ENCODE results near the gene C12orf42. TPM values are rescaled to one million over a fixed set of nuclear protein-coding genes. Genes with fewer than 3 reads are reported as not detected.

Gene C12orf42
- total and polyA plus RNA-seq, 8 donors, result not detected

DNA sequence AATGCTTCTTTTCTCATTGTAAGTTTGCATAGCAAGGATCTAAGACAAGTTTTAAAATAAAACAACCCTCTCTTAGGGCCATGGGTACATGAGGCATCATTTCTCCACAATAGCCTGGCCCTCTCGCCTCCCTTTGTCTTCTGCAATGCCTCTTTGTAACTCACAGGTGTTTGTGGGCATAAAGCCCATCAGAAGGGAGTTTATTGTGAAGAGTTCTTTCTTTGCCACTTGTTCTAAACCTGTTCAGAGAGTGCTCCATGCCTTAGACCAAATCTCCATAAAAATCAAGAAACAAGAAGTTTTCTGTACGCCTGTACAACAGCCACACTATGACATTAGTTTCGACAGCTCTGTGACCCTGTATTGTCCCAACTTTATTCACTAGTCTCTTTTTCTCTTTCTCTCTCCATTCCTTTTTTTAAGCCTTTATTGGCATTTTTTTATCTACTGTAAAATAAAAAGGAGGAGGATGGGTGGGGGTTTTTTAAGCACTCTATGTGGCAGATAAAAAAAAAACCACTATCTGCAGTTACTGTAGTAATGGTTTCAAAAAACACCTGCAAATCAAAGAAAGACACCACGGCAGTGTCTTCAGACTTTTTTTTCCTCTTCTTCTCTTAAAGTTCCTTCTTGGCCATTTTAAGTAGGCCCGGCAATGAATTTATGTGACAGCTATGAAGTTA is 1.6 kb downstream of the C12orf42 start:
- 72 to 85% (median 78%) methylated on average over 5 of the region's 5 CpGs for WGBS, 5 donors
- intact Hi-C loops (cut with DNase I; ENCODE audit: low total_unique reads), result no loop called here
- Histone ChIP-seq H3K4me3 (no peak overlapping the region), H3K27ac (no peak overlapping the region), H3K9me3 (no peaks in the 10 kb centered on the region), H3K27me3 (peaks cover 7 to 55% (median 27%) of the 10 kb centered on the region in 3 donors), H3K36me3 (no peaks in the 10 kb centered on the region), H3K4me1 (peaks cover 4 to 17% (median 16%) of the 10 kb centered on the region in 4 donors)
- no peak for DNase-seq
- no peak for TF ChIP-seq EP300 (IDR thresholded peaks at IDR 0.05)
- TF ChIP-seq, protein P1, sequence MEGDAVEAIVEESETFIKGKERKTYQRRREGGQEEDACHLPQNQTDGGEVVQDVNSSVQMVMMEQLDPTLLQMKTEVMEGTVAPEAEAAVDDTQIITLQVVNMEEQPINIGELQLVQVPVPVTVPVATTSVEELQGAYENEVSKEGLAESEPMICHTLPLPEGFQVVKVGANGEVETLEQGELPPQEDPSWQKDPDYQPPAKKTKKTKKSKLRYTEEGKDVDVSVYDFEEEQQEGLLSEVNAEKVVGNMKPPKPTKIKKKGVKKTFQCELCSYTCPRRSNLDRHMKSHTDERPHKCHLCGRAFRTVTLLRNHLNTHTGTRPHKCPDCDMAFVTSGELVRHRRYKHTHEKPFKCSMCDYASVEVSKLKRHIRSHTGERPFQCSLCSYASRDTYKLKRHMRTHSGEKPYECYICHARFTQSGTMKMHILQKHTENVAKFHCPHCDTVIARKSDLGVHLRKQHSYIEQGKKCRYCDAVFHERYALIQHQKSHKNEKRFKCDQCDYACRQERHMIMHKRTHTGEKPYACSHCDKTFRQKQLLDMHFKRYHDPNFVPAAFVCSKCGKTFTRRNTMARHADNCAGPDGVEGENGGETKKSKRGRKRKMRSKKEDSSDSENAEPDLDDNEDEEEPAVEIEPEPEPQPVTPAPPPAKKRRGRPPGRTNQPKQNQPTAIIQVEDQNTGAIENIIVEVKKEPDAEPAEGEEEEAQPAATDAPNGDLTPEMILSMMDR (IDR thresholded peaks at IDR 0.05), result no peak
- TF ChIP-seq POLR2AphosphoS5 (IDR thresholded peaks at IDR 0.05), result no peak
- no peak for TF ChIP-seq POLR2A (IDR thresholded peaks at IDR 0.05)

DNA sequence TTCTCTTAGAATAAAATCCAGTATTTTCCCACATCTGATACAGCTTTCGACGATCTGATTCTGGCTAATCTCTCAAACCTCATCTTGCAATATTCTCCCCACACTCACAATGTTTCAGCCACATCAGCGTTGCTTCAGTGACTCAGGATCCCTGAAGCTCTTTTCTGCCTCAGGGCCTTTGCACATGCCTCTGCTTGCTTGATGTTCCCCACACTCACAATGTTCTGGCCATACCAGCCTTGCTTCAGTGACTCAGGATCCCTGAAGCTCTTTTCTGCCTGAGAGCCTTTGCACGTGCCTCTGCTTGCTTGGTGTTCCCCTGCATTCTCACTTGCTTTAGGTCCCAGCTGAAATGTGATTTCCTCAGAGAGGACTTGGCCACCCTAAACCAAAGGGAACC is 2.6 kb downstream of the C12orf42 start:
- H3K27me3 ChIP-seq, result peaks cover 7 to 55% (median 27%) of the 10 kb centered on the region in 3 donors
- intact Hi-C loops (cut with DNase I; ENCODE audit: low total_unique reads), result no loop called here

DNA sequence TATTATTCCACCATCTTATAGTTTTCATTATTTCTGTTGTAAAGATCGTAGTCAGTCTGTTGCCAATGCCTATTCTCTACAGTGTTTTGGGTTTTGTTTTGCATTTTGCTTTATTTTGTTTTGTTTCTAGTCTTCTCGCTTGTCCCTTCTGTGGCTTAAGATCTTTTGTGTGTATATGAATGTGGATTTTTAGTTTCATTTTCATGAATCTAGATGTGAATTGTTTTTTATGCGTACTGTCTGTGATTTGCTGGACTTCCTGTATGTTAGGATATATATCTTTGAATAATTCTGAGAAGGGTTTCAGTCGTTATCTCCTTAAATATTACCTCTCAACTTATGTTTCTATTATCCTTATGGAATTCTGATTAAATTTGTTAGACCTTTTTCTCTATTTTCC is 13.4 kb downstream of the C12orf42 start:
- 57 to 64% (median 62%) methylated on average over 4 of the region's 4 CpGs for WGBS, 5 donors
- Histone ChIP-seq H3K4me3 (no peak overlapping the region), H3K36me3 (no peaks in the 10 kb centered on the region), H3K27me3 (no peaks in the 10 kb centered on the region), H3K4me1 (no peaks in the 10 kb centered on the region), H3K9me3 (peaks cover 0 to 24% (median 13%) of the 10 kb centered on the region in 4 donors), H3K27ac (no peak overlapping the region)
- no peak for DNase-seq
- intact Hi-C loops (cut with DNase I; ENCODE audit: low total_unique reads), result no loop called here
- TF ChIP-seq POLR2AphosphoS5 (IDR thresholded peaks at IDR 0.05) (no peak), EP300 (IDR thresholded peaks at IDR 0.05) (no peak), POLR2A (IDR thresholded peaks at IDR 0.05) (no peak)
- TF ChIP-seq, protein P1 (IDR thresholded peaks at IDR 0.05), result no peak

More for the DNA sequence above, 2.6 kb downstream of the C12orf42 start:
- no peaks in the 10 kb centered on the region for H3K9me3 ChIP-seq
- H3K27ac ChIP-seq, result no peak overlapping the region
- no peaks in the 10 kb centered on the region for H3K36me3 ChIP-seq
- WGBS, 5 donors, result 87 to 95% (median 92%) methylated on average over 4 of the region's 4 CpGs
- H3K4me1 ChIP-seq, result peaks cover 4 to 17% (median 16%) of the 10 kb centered on the region in 4 donors
- DNase-seq, result no peak
- no peak overlapping the region for H3K4me3 ChIP-seq
- TF ChIP-seq POLR2A (IDR thresholded peaks at IDR 0.05) (no peak), POLR2AphosphoS5 (IDR thresholded peaks at IDR 0.05) (no peak), EP300 (IDR thresholded peaks at IDR 0.05) (no peak)
- TF ChIP-seq, protein P1 (IDR thresholded peaks at IDR 0.05), result no peak

DNA sequence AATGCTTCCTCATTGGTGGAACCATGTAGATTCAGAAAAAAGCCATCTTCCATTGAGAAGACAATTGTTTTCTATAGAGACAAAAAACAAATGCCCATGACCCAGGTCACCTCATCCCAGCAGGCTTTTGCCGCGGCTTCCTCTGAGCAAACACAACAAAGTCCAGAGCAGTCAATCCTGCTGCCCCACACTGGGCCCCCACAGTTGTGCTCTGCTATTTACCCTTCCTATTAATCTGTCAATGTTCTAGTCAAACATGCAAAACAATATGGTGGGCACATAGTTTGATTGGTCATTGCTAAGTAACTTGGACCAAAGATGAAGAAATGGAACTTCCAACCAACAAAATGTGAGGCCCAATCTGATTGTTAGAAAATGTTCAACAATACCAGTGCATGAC is 20.7 kb downstream of the C12orf42 start:
- H3K4me3 ChIP-seq, result no peak overlapping the region
- TF ChIP-seq POLR2A (IDR thresholded peaks at IDR 0.05) (no peak), EP300 (IDR thresholded peaks at IDR 0.05) (no peak), POLR2AphosphoS5 (IDR thresholded peaks at IDR 0.05) (no peak)
- TF ChIP-seq, protein P1 (IDR thresholded peaks at IDR 0.05), result no peak
- WGBS, 5 donors, result 44 to 86% (median 72%) methylated on average over 2 of the region's 2 CpGs
- intact Hi-C loops (cut with DNase I; ENCODE audit: low total_unique reads), result no loop called here
- H3K36me3 ChIP-seq, result no peaks in the 10 kb centered on the region
- H3K27ac ChIP-seq, result no peak overlapping the region
- peaks cover 0 to 25% (median 14%) of the 10 kb centered on the region in 4 donors for H3K9me3 ChIP-seq
- no peaks in the 10 kb centered on the region for H3K27me3 ChIP-seq
- no peaks in the 10 kb centered on the region for H3K4me1 ChIP-seq
- no peak for DNase-seq
